GM11168 (cell line): ENCODE results near the gene KRTAP5-8.
"Not testable (repeated sequence)": the region's sequence is repeated elsewhere in the genome, so short reads cannot be mapped to it uniquely, and the experiment has no call there.

Experiments used
- in situ Hi-C: fragments of 300-500 bp; cut with MboI; formaldehyde crosslinking; loops from one replicate; pipeline ENCODE4 v1.12.0; 2022; ENCODE audit warnings: low sequenced_read_pairs; ENCODE audit not compliant: unreplicated experiment

KRTAP5-8 gene

GRCh38 chr11:71568704-71569349 lies 31.0 kb downstream of the KRTAP5-8 start:
- in situ Hi-C loops = no loop called here

- in situ Hi-C loops = not testable (repeated sequence)
These were observed 33.5 kb downstream of the KRTAP5-8 start for GRCh38 chr11:71571101-71571850.

GRCh38 chr11:71572811-71573210 lies 35.0 kb downstream of the KRTAP5-8 start:
- in situ Hi-C loops = no loop called here

- in situ Hi-C loops = no loop called here
These were observed 36.6 kb downstream of the KRTAP5-8 start for GRCh38 chr11:71574418-71574817.

GRCh38 chr11:71575723-71576424 lies 38.0 kb downstream of the KRTAP5-8 start:
- in situ Hi-C loops = no loop called here

GRCh38 chr11:71576688-71577465 lies 39.1 kb downstream of the KRTAP5-8 start:
- in situ Hi-C loops = not testable (repeated sequence)

GRCh38 chr11:71577469-71578004 lies 39.7 kb downstream of the KRTAP5-8 start:
- in situ Hi-C loops = no loop called here

GRCh38 chr11:71579513-71579912 lies 41.7 kb downstream of the KRTAP5-8 start:
- in situ Hi-C loops = not testable (repeated sequence)

- in situ Hi-C loops = no loop called here
These were observed 42.5 kb downstream of the KRTAP5-8 start for GRCh38 chr11:71580057-71581003.

- in situ Hi-C loops = no loop called here
These were observed 44.0 kb downstream of the KRTAP5-8 start for GRCh38 chr11:71581826-71582225.

- in situ Hi-C loops = no loop called here
These were observed 44.6 kb downstream of the KRTAP5-8 start, which contains the start of gene KRTAP5-11 for GRCh38 chr11:71582309-71582895. Gene KRTAP5-11, minus strand, starts transcription at chr11:71582875. Its CDS starts 38 bp downstream, at chr11:71582837.

- in situ Hi-C loops = not testable (repeated sequence)
These were observed 45.1 kb downstream of the KRTAP5-8 start for GRCh38 chr11:71582969-71583368.

- in situ Hi-C loops = not testable (repeated sequence)
These were observed 47.8 kb downstream of the KRTAP5-8 start for GRCh38 chr11:71585673-71586072.

- in situ Hi-C loops = not testable (repeated sequence)
These were observed 50.5 kb downstream of the KRTAP5-8 start for GRCh38 chr11:71588314-71588713.
